ENCODE measurements around the gene MED1.

MED1 gene

DNA sequence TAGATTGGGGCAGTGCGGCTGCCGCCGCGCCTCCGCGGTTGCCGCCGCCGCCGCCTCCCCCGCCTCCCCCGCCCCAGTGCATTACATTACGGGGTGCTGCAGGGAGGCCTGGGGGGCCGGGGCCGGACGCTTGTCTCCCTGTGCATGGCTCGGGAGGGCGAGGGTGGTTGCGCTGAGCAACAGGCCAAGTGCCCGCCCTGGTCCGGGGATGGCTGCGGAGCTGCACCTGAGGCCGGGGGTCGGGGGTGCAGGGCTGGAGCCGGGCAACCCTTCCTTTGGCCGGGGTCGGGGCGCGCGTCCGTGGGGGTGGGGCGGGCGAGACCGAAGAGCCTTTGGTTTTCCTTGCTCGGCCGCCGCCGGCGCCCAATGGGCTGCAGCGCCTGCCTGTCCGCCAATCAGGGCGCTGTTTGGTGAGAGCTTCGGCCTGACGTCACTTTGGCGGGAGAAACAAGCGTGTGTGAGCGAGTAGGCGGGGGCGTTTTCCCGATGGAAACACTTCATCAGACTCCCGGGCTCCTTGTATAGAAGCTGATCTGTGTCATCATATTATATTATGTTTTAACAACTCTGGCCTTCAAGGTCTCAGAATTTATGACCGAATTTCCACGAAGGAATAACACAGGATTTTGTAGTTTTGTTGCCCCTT lies 48.7 kb downstream of the MED1 start (continued):
- TF ChIP-seq, protein P1, sequence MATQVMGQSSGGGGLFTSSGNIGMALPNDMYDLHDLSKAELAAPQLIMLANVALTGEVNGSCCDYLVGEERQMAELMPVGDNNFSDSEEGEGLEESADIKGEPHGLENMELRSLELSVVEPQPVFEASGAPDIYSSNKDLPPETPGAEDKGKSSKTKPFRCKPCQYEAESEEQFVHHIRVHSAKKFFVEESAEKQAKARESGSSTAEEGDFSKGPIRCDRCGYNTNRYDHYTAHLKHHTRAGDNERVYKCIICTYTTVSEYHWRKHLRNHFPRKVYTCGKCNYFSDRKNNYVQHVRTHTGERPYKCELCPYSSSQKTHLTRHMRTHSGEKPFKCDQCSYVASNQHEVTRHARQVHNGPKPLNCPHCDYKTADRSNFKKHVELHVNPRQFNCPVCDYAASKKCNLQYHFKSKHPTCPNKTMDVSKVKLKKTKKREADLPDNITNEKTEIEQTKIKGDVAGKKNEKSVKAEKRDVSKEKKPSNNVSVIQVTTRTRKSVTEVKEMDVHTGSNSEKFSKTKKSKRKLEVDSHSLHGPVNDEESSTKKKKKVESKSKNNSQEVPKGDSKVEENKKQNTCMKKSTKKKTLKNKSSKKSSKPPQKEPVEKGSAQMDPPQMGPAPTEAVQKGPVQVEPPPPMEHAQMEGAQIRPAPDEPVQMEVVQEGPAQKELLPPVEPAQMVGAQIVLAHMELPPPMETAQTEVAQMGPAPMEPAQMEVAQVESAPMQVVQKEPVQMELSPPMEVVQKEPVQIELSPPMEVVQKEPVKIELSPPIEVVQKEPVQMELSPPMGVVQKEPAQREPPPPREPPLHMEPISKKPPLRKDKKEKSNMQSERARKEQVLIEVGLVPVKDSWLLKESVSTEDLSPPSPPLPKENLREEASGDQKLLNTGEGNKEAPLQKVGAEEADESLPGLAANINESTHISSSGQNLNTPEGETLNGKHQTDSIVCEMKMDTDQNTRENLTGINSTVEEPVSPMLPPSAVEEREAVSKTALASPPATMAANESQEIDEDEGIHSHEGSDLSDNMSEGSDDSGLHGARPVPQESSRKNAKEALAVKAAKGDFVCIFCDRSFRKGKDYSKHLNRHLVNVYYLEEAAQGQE (tag by site-specific recombination; IDR thresholded peaks at IDR 0.05) = no peak
- TF ChIP-seq GLI4 (tag by site-specific recombination; IDR thresholded peaks at IDR 0.05) (no peak), REPIN1 (tag by site-specific recombination; IDR thresholded peaks at IDR 0.05; ENCODE audit: low read depth) (no peak), ZNF169 (tag by site-specific recombination; IDR thresholded peaks at IDR 0.05) (no peak), GFI1B (tag by site-specific recombination; IDR thresholded peaks at IDR 0.05) (no peak), KLF9 (tag by site-specific recombination; IDR thresholded peaks at IDR 0.05; ENCODE audit: low read depth) (peak; percentile 79), ZBTB21 (tag by site-specific recombination; IDR thresholded peaks at IDR 0.05) (peak; percentile 63; the same call in 1 of the 2 replicates), GLIS2 (tag by site-specific recombination; IDR thresholded peaks at IDR 0.05) (peak; percentile 44; the same call in 1 of the 2 replicates), ZNF211 (tag by site-specific recombination; IDR thresholded peaks at IDR 0.05; ENCODE audit: low read depth) (no peak), KLF8 (tag by site-specific recombination; IDR thresholded peaks at IDR 0.05) (peak; percentile 53), MEIS1 (CRISPR knock-in tag; IDR thresholded peaks at IDR 0.05; ENCODE audit: borderline replicate concordance) (no peak), ZNF791 (tag by site-specific recombination; IDR thresholded peaks at IDR 0.05) (no peak), ZNF157 (tag by site-specific recombination; IDR thresholded peaks at IDR 0.05) (no peak), IKZF3 (tag by site-specific recombination; IDR thresholded peaks at IDR 0.05) (peak; percentile 79), KLF10 (tag by site-specific recombination; IDR thresholded peaks at IDR 0.05) (peak; percentile 80), SETDB1 (IDR thresholded peaks at IDR 0.05; ENCODE audit: insufficient read length, low read length) (no peak), ZNF175 (tag by site-specific recombination; IDR thresholded peaks at IDR 0.05) (no peak), ZNF121 (tag by site-specific recombination; IDR thresholded peaks at IDR 0.05) (no peak), ZNF24 (tag by site-specific recombination; IDR thresholded peaks at IDR 0.05) (no peak), ZNF391 (tag by site-specific recombination; IDR thresholded peaks at IDR 0.05; ENCODE audit: borderline replicate concordance, low read depth) (no peak), MYNN (tag by site-specific recombination; IDR thresholded peaks at IDR 0.05; ENCODE audit: borderline replicate concordance) (no peak), ZNF707 (tag by site-specific recombination; IDR thresholded peaks at IDR 0.05) (no peak)
- TF ChIP-seq, protein P2, sequence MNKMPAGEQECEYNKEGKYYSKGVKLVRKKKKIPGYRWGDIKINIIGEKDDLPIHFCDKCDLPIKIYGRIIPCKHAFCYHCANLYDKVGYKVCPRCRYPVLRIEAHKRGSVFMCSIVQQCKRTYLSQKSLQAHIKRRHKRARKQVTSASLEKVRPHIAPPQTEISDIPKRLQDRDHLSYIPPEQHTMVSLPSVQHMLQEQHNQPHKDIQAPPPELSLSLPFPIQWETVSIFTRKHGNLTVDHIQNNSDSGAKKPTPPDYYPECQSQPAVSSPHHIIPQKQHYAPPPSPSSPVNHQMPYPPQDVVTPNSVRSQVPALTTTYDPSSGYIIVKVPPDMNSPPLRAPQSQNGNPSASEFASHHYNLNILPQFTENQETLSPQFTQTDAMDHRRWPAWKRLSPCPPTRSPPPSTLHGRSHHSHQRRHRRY (tag by site-specific recombination; IDR thresholded peaks at IDR 0.05) = no peak
- TF ChIP-seq, protein P3, sequence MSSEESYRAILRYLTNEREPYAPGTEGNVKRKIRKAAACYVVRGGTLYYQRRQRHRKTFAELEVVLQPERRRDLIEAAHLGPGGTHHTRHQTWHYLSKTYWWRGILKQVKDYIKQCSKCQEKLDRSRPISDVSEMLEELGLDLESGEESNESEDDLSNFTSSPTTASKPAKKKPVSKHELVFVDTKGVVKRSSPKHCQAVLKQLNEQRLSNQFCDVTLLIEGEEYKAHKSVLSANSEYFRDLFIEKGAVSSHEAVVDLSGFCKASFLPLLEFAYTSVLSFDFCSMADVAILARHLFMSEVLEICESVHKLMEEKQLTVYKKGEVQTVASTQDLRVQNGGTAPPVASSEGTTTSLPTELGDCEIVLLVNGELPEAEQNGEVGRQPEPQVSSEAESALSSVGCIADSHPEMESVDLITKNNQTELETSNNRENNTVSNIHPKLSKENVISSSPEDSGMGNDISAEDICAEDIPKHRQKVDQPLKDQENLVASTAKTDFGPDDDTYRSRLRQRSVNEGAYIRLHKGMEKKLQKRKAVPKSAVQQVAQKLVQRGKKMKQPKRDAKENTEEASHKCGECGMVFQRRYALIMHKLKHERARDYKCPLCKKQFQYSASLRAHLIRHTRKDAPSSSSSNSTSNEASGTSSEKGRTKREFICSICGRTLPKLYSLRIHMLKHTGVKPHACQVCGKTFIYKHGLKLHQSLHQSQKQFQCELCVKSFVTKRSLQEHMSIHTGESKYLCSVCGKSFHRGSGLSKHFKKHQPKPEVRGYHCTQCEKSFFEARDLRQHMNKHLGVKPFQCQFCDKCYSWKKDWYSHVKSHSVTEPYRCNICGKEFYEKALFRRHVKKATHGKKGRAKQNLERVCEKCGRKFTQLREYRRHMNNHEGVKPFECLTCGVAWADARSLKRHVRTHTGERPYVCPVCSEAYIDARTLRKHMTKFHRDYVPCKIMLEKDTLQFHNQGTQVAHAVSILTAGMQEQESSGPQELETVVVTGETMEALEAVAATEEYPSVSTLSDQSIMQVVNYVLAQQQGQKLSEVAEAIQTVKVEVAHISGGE (tag by site-specific recombination; conservative IDR thresholded peaks at IDR 0.05; ENCODE audit: low read depth) = no peak
- TF ChIP-seq, protein P4, sequence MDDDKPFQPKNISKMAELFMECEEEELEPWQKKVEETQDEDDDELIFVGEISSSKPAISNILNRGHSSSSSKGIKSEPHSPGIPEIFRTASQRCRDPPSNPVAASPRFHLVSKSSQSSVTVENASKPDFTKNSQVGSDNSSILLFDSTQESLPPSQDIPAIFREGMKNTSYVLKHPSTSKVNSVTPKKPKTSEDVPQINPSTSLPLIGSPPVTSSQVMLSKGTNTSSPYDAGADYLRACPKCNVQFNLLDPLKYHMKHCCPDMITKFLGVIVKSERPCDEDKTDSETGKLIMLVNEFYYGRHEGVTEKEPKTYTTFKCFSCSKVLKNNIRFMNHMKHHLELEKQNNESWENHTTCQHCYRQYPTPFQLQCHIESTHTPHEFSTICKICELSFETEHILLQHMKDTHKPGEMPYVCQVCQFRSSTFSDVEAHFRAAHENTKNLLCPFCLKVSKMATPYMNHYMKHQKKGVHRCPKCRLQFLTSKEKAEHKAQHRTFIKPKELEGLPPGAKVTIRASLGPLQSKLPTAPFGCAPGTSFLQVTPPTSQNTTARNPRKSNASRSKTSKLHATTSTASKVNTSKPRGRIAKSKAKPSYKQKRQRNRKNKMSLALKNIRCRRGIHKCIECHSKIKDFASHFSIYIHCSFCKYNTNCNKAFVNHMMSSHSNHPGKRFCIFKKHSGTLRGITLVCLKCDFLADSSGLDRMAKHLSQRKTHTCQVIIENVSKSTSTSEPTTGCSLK (tag by site-specific recombination; IDR thresholded peaks at IDR 0.05) = no peak
- TF ChIP-seq, protein P5, sequence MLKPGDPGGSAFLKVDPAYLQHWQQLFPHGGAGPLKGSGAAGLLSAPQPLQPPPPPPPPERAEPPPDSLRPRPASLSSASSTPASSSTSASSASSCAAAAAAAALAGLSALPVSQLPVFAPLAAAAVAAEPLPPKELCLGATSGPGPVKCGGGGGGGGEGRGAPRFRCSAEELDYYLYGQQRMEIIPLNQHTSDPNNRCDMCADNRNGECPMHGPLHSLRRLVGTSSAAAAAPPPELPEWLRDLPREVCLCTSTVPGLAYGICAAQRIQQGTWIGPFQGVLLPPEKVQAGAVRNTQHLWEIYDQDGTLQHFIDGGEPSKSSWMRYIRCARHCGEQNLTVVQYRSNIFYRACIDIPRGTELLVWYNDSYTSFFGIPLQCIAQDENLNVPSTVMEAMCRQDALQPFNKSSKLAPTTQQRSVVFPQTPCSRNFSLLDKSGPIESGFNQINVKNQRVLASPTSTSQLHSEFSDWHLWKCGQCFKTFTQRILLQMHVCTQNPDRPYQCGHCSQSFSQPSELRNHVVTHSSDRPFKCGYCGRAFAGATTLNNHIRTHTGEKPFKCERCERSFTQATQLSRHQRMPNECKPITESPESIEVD (tag by site-specific recombination; IDR thresholded peaks at IDR 0.05) = no peak
- TF ChIP-seq, protein P6, sequence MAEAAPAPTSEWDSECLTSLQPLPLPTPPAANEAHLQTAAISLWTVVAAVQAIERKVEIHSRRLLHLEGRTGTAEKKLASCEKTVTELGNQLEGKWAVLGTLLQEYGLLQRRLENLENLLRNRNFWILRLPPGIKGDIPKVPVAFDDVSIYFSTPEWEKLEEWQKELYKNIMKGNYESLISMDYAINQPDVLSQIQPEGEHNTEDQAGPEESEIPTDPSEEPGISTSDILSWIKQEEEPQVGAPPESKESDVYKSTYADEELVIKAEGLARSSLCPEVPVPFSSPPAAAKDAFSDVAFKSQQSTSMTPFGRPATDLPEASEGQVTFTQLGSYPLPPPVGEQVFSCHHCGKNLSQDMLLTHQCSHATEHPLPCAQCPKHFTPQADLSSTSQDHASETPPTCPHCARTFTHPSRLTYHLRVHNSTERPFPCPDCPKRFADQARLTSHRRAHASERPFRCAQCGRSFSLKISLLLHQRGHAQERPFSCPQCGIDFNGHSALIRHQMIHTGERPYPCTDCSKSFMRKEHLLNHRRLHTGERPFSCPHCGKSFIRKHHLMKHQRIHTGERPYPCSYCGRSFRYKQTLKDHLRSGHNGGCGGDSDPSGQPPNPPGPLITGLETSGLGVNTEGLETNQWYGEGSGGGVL (tag by site-specific recombination; IDR thresholded peaks at IDR 0.05) = no peak

Data from HEK293 (cell line).